GM18519 (cell line): ENCODE measurements around the gene IRF8.
"Not testable (repeated sequence)": the region's sequence is repeated elsewhere in the genome, so short reads cannot be mapped to it uniquely, and the experiment has no call there.

Source experiments
- ATAC-seq: cut with Tn5 transposase; IDR thresholded peaks from one replicate; pipeline ENCODE4 v1.9.1; 2021; ENCODE audit warnings: mild to moderate bottlenecking, moderate library complexity; ENCODE audit not compliant: unreplicated experiment, low FRiP score

The IRF8 gene

GRCh38 chr16:85891033-85891775 is 7.8 kb upstream of the IRF8 start:
- ATAC-seq = no peak

- ATAC-seq = no peak
Observed at GRCh38 chr16:85891776-85892166, 7.2 kb upstream of the IRF8 start.

GRCh38 chr16:85892760-85893159 is 6.2 kb upstream of the IRF8 start:
- ATAC-seq = no peak

- ATAC-seq = no peak
Observed at GRCh38 chr16:85894266-85894665, 4.7 kb upstream of the IRF8 start.

- ATAC-seq = no peak
Observed at GRCh38 chr16:85897382-85897781, 1.6 kb upstream of the IRF8 start.

- no peak for ATAC-seq
Observed at GRCh38 chr16:85899444-85899843, 482 bp downstream of the IRF8 start.

- no peak for ATAC-seq
Observed at GRCh38 chr16:85900027-85900792, 1.2 kb downstream of the IRF8 start.

- ATAC-seq = no peak
Observed at GRCh38 chr16:85901110-85901509, 2.1 kb downstream of the IRF8 start.

GRCh38 chr16:85901773-85902365 is 2.9 kb downstream of the IRF8 start:
- no peak for ATAC-seq

- no peak for ATAC-seq
Observed at GRCh38 chr16:85902366-85903155, 3.6 kb downstream of the IRF8 start.

- no peak for ATAC-seq
Observed at GRCh38 chr16:85903559-85903958, 4.6 kb downstream of the IRF8 start.

- ATAC-seq = no peak
Observed at GRCh38 chr16:85905110-85906095, 6.4 kb downstream of the IRF8 start.

GRCh38 chr16:85906349-85906748 is 7.4 kb downstream of the IRF8 start:
- ATAC-seq = no peak

- ATAC-seq = not testable (repeated sequence)
Observed at GRCh38 chr16:85907231-85907630, 8.3 kb downstream of the IRF8 start.

- no peak for ATAC-seq
Observed at GRCh38 chr16:85908444-85908843, 9.5 kb downstream of the IRF8 start.

GRCh38 chr16:85908889-85909589 is 10.1 kb downstream of the IRF8 start:
- ATAC-seq = no peak

GRCh38 chr16:85909932-85910853 is 11.2 kb downstream of the IRF8 start:
- ATAC-seq = no peak

GRCh38 chr16:85910854-85911247 is 11.9 kb downstream of the IRF8 start:
- ATAC-seq = no peak
